B cell (primary cell): ENCODE results near the gene GDPD3.

Experiments used
- EZH2 ChIP-seq: IDR thresholded peaks from 2 replicates; pipeline ENCODE4 v1.6.1; 2012; ENCODE audit warnings: borderline replicate concordance, low read depth, mild to moderate bottlenecking, moderate library complexity, low read length; ENCODE audit not compliant: insufficient read depth, poor library complexity, severe bottlenecking
- TF ChIP-seq, protein P1 (sequence below): fragments of 200-600 bp; IDR thresholded peaks from one replicate; pipeline ENCODE4 v1.8.0; 2022; ENCODE audit warnings: antibody characterized with exemption, mild to moderate bottlenecking

DNA sequence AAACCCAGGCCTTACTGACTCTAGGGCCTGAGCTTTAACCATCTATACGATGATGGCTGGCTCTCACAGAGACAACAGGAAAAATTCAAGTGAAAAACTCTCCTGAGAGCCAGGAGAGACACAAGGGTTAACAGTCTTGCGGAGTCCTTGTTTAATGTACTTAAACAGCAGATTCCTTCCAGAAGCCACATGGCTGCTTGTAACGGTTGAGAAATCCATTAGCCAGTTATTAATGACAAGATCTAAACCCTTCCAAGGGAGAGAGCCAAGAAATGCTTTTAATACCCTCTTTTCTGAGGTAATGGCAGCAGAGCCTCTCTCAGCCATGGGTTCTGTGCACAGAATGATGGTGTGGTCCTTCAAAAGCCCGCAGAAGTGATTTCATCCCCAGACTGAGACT is 53.0 kb downstream of the GDPD3 start:
- TF ChIP-seq, protein P1, sequence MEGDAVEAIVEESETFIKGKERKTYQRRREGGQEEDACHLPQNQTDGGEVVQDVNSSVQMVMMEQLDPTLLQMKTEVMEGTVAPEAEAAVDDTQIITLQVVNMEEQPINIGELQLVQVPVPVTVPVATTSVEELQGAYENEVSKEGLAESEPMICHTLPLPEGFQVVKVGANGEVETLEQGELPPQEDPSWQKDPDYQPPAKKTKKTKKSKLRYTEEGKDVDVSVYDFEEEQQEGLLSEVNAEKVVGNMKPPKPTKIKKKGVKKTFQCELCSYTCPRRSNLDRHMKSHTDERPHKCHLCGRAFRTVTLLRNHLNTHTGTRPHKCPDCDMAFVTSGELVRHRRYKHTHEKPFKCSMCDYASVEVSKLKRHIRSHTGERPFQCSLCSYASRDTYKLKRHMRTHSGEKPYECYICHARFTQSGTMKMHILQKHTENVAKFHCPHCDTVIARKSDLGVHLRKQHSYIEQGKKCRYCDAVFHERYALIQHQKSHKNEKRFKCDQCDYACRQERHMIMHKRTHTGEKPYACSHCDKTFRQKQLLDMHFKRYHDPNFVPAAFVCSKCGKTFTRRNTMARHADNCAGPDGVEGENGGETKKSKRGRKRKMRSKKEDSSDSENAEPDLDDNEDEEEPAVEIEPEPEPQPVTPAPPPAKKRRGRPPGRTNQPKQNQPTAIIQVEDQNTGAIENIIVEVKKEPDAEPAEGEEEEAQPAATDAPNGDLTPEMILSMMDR = no peak
- no peak for TF ChIP-seq EZH2
